Breast epithelium (tissue), 4 donors: ENCODE data around the gene CPNE6. TPM values are rescaled to one million over a fixed set of nuclear protein-coding genes. Genes with fewer than 3 reads are reported as not detected.

Experiments
- DNase-seq, 2 donors: peaks; one replicate each; pipeline ENCODE4 v3.0.0-alpha.2; 2019; ENCODE audit warnings: low spot score in 2 of 2
- H3K27ac ChIP-seq, 2 donors: fragments of 200-600 bp; sonication (generic) in 1 of 2; one replicate each; pipeline ENCODE4 v1.5.1; 2016 to 2019; ENCODE audit warnings: mild to moderate bottlenecking in 1 of 2
- H3K27me3 ChIP-seq, 2 donors: fragments of 200-600 bp; sonication (generic) in 1 of 2; one replicate each; pipeline versions ENCODE4 v1.5.1 to v1.6.0; 2017 to 2019; ENCODE audit warnings: control low read depth in 1 of 2, mild to moderate bottlenecking in 1 of 2
- H3K36me3 ChIP-seq: fragments of 200-600 bp; one replicate; pipeline ENCODE4 v1.5.1; 2019
- H3K4me1 ChIP-seq, 2 donors: fragments of 200-600 bp; sonication (generic); one replicate each; pipeline ENCODE4 v1.5.1; 2016 to 2019; ENCODE audit warnings: control low read depth in 1 of 2
- H3K4me3 ChIP-seq, 3 donors: fragments of 200-600 bp; sonication (generic); 1 replicate in 2 of 3; 2 replicates in 1 of 3; pipeline ENCODE4 v1.5.1; 2016 to 2019; ENCODE audit warnings: mild to moderate bottlenecking in 3 of 3, moderate library complexity in 2 of 3
- H3K9me3 ChIP-seq, 2 donors: fragments of 200-600 bp; sonication (generic) in 1 of 2; one replicate each; pipeline ENCODE4 v1.5.1; 2016 to 2019; ENCODE audit warnings: control low read depth in 1 of 2
- POLR2A ChIP-seq: fragments of 450-650 bp; IDR thresholded peaks from one replicate; pipeline ENCODE4 v1.6.1; 2016; ENCODE audit warnings: antibody characterized with exemption, mild to moderate bottlenecking, moderate library complexity
- POLR2AphosphoS5 ChIP-seq, 3 donors: sonication (generic); formaldehyde crosslinking; IDR thresholded peaks; one replicate each; pipeline ENCODE4 v1.6.1; 2017; ENCODE audit warnings: antibody characterized with exemption in 3 of 3
- intact Hi-C: fragments of 100-400 bp; cut with DNase I; formaldehyde crosslinking; loops from one replicate; pipeline ENCODE4 v1.15.1; 2023; ENCODE audit warnings: low total_unique reads
- total RNA-seq, 3 donors: library from RNA; depleted of rRNA; stranded (reverse); fragments of >200 nt; gene quantifications; one replicate each; pipeline ENCODE4 v1.1.0, GENCODE V29; 2016
- TF ChIP-seq, protein P1 (sequence below), 3 donors: fragments of 450-650 bp; IDR thresholded peaks; one replicate each; pipeline ENCODE4 v1.5.1; 2016 to 2017; ENCODE audit warnings: antibody characterized with exemption in 3 of 3, mild to moderate bottlenecking in 3 of 3, moderate library complexity in 3 of 3

CPNE6 gene
- total RNA-seq, 3 donors from 2014 or later = not detected

GRCh38 chr14:24053548-24054323 lies 17.6 kb upstream of the CPNE6 start:
- Histone ChIP-seq H3K4me1 (no peaks in the 10 kb centered on the region), H3K27me3 (no peaks in the 10 kb centered on the region), H3K9me3 (no peaks in the 10 kb centered on the region), H3K4me3 (no peak overlapping the region), H3K27ac (no peak overlapping the region), H3K36me3 (no peaks in the 10 kb centered on the region)
- TF ChIP-seq POLR2A (no peak), POLR2AphosphoS5 (IDR thresholded peaks at IDR 0.05) (no peak)
- intact Hi-C loops = no loop called here
- DNase-seq = peak in 1 of 2 donors; percentile 38

DNA sequence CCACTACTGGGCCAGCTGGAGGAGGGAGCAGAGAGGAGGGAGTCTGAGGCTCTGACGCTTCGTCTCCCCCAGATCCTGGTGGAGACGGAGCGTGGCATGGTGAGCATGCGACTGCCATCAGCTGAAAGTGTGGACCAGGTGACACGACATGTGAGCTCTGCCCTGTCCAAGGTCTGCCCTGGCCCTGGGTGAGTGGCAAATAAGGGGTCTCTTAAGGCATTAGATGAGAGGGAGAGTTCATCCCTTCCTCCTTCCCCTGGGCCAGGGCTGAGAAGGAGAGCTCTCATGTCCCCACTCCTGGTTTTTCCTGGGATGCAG lies 17.1 kb upstream of the CPNE6 start:
- Histone ChIP-seq H3K27me3 (no peaks in the 10 kb centered on the region), H3K9me3 (no peaks in the 10 kb centered on the region), H3K4me1 (no peaks in the 10 kb centered on the region), H3K36me3 (no peaks in the 10 kb centered on the region), H3K4me3 (no peak overlapping the region), H3K27ac (no peak overlapping the region)
- TF ChIP-seq POLR2A (no peak), POLR2AphosphoS5 (IDR thresholded peaks at IDR 0.05) (no peak)
- TF ChIP-seq, protein P1, sequence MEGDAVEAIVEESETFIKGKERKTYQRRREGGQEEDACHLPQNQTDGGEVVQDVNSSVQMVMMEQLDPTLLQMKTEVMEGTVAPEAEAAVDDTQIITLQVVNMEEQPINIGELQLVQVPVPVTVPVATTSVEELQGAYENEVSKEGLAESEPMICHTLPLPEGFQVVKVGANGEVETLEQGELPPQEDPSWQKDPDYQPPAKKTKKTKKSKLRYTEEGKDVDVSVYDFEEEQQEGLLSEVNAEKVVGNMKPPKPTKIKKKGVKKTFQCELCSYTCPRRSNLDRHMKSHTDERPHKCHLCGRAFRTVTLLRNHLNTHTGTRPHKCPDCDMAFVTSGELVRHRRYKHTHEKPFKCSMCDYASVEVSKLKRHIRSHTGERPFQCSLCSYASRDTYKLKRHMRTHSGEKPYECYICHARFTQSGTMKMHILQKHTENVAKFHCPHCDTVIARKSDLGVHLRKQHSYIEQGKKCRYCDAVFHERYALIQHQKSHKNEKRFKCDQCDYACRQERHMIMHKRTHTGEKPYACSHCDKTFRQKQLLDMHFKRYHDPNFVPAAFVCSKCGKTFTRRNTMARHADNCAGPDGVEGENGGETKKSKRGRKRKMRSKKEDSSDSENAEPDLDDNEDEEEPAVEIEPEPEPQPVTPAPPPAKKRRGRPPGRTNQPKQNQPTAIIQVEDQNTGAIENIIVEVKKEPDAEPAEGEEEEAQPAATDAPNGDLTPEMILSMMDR (IDR thresholded peaks at IDR 0.05) = no peak
- DNase-seq = no peak
- intact Hi-C loops = no loop called here

- Histone ChIP-seq H3K4me1 (no peaks in the 10 kb centered on the region), H3K27ac (no peak overlapping the region), H3K4me3 (no peak overlapping the region), H3K27me3 (no peaks in the 10 kb centered on the region), H3K36me3 (no peaks in the 10 kb centered on the region), H3K9me3 (no peaks in the 10 kb centered on the region)
- DNase-seq = no peak
- intact Hi-C loops = no loop called here
- TF ChIP-seq POLR2A (no peak), POLR2AphosphoS5 (IDR thresholded peaks at IDR 0.05) (no peak)
- TF ChIP-seq, protein P1 (IDR thresholded peaks at IDR 0.05) = no peak
Observed at GRCh38 chr14:24054646-24055045, 16.7 kb upstream of the CPNE6 start.

DNA sequence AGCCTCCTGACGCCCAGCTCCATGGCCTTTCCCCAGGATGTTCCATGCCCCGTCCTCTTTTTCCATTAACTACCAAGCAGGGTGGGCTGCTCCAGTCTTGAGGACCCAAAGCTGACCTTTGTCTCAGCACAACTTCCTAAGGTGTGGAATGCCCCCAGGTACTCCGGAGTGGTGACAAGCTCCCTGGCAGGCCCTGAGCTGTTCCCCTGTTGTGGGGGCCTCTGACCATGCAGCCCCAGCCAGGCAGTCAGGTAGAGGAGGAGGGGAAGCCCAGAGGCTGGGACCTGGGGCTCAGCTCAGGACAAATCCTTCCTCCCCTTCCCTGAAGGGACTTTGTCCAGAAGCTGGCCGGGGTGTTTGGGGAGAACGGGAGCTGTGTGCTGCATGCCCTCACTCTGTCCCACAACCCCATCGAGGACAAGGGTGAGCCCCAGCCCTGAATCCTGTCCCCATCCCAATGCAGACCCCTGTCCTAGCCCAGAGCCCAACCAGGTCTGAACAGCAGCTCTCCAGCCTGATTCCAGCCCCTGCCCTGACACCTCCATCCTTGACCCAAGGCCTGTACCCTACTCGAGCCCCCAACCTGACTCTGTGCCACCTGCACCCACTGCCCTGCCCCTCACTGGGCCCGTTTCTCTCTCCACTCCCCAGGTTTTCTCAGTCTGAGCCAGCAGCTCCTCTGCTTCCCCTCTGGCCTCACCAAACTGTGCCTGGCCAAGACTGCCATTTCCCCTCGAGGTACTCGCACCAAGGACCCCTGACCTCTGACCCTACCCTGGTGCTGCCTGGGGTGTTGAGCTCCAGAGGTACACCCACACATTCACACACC lies 15.2 kb upstream of the CPNE6 start:
- no peaks in the 10 kb centered on the region for H3K9me3 ChIP-seq
- no peak overlapping the region for H3K4me3 ChIP-seq
- H3K36me3 ChIP-seq = no peaks in the 10 kb centered on the region
- H3K27me3 ChIP-seq = no peaks in the 10 kb centered on the region
- H3K27ac ChIP-seq = no peak overlapping the region
- H3K4me1 ChIP-seq = no peaks in the 10 kb centered on the region
- no peak for TF ChIP-seq POLR2AphosphoS5 (IDR thresholded peaks at IDR 0.05)
- TF ChIP-seq POLR2A = no peak
- TF ChIP-seq, protein P1 (IDR thresholded peaks at IDR 0.05) = no peak
- intact Hi-C loops = no loop called here
- no peak for DNase-seq

GRCh38 chr14:24056800-24057184 lies 14.6 kb upstream of the CPNE6 start:
- H3K4me1 ChIP-seq = no peaks in the 10 kb centered on the region
- DNase-seq = no peak
- no peak overlapping the region for H3K27ac ChIP-seq
- no peaks in the 10 kb centered on the region for H3K27me3 ChIP-seq
- no peaks in the 10 kb centered on the region for H3K9me3 ChIP-seq
- H3K36me3 ChIP-seq = no peaks in the 10 kb centered on the region
- intact Hi-C loops = no loop called here
- H3K4me3 ChIP-seq = no peak overlapping the region
- TF ChIP-seq POLR2AphosphoS5 (IDR thresholded peaks at IDR 0.05) (no peak), POLR2A (no peak)
- TF ChIP-seq, protein P1 (IDR thresholded peaks at IDR 0.05) = no peak
